Measurements from ENCODE around the gene RAI1. TPM values are rescaled to one million over a fixed set of nuclear protein-coding genes. Genes with fewer than 3 reads are reported as not detected.
A peak's percentile ranks its signal among the peaks of the same experiment; 100 is the strongest.

RAI1 gene
- total and polyA plus RNA-seq, 2 of the 13 experiments (the other 11 are each of a cell fraction or from before 2014, with no cell fraction given) = 3.4 to 5.2 TPM

DNA sequence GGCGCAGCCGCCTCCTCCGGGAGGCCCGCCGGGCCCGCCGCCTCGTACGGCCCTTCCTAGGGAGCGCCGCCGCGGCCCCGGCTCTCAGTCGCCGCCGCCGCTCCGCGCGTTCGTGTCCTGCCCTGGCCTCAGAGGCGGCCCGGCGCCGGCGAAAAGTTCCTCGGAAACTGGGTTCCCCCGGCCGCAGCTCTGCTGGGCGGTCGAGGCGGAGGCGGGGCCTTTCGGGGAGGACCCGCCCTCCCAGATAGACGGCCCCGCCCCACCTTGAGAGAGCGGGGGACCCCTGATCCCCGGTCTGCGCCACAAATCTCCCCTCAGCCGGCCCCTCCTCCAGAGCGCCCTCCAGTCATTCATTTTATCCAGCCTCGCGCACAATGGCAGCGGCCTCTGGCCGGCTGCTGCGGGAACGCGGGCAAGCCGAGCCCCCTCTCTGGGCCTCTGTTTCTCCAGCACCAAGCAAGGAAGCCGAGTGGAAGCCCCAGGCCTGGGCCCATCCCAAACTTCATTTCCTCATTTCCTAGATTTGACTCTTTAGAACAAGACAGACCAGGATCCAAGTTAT, 155.6 kb downstream of the RAI1 start, which contains the start of gene SREBF1 (continued):
- TF ChIP-seq RFXAP (CRISPR knock-in tag; IDR thresholded peaks at IDR 0.05; ENCODE audit: borderline replicate concordance) = peak; percentile 24; the same call in 1 of the 2 replicates
- TF ChIP-seq, protein P1, sequence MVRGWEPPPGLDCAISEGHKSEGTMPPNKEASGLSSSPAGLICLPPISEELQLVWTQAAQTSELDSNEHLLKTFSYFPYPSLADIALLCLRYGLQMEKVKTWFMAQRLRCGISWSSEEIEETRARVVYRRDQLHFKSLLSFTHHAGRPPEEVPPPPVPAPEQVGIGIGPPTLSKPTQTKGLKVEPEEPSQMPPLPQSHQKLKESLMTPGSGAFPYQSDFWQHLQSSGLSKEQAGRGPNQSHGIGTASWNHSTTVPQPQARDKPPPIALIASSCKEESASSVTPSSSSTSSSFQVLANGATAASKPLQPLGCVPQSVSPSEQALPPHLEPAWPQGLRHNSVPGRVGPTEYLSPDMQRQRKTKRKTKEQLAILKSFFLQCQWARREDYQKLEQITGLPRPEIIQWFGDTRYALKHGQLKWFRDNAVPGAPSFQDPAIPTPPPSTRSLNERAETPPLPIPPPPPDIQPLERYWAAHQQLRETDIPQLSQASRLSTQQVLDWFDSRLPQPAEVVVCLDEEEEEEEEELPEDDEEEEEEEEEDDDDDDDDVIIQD (CRISPR knock-in tag; IDR thresholded peaks at IDR 0.05; ENCODE audit: low read depth) = no peak
- 0 out of 2 replicates have a peak, but pooled peaks have one; percentile 12 for TF ChIP-seq MEIS2 (CRISPR knock-in tag; IDR thresholded peaks at IDR 0.05)
- TF ChIP-seq AGO2 (optimal IDR thresholded peaks at IDR 0.05; ENCODE audit: low read depth, low read length) = peak; percentile 89
- 0 out of 2 replicates have a peak, but pooled peaks have one; percentile 8 for TF ChIP-seq MTA1 (CRISPR knock-in tag; IDR thresholded peaks at IDR 0.05; ENCODE audit: borderline replicate concordance)
- TF ChIP-seq ZNF761 (CRISPR knock-in tag; conservative IDR thresholded peaks at IDR 0.05) = no peak
- no peak for TF ChIP-seq MAFF (IDR thresholded peaks at IDR 0.05; ENCODE audit: low read depth, low read length)
- TF ChIP-seq, protein P2, sequence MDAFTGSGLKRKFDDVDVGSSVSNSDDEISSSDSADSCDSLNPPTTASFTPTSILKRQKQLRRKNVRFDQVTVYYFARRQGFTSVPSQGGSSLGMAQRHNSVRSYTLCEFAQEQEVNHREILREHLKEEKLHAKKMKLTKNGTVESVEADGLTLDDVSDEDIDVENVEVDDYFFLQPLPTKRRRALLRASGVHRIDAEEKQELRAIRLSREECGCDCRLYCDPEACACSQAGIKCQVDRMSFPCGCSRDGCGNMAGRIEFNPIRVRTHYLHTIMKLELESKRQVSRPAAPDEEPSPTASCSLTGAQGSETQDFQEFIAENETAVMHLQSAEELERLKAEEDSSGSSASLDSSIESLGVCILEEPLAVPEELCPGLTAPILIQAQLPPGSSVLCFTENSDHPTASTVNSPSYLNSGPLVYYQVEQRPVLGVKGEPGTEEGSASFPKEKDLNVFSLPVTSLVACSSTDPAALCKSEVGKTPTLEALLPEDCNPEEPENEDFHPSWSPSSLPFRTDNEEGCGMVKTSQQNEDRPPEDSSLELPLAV (CRISPR knock-in tag; conservative IDR thresholded peaks at IDR 0.05; ENCODE audit: low read depth) = no peak
- TF ChIP-seq NFKB2 (CRISPR knock-in tag; IDR thresholded peaks at IDR 0.05; ENCODE audit: borderline replicate concordance) = no peak; the same call in 1 of the 2 replicates
- TF ChIP-seq ESRRA (CRISPR knock-in tag; IDR thresholded peaks at IDR 0.05; ENCODE audit: low read depth) = 0 out of 2 replicates have a peak, but pooled peaks have one; percentile 47
- TF ChIP-seq ZNF326 (CRISPR knock-in tag; IDR thresholded peaks at IDR 0.05; ENCODE audit: borderline replicate concordance) = no peak
- TF ChIP-seq GZF1 (CRISPR knock-in tag; IDR thresholded peaks at IDR 0.05) = no peak
- no peak for TF ChIP-seq ETV6 (CRISPR knock-in tag; conservative IDR thresholded peaks at IDR 0.05)
- TF ChIP-seq IKZF1 (IDR thresholded peaks at IDR 0.05) = no peak
- TF ChIP-seq ZNF737 (CRISPR knock-in tag; IDR thresholded peaks at IDR 0.05; ENCODE audit: borderline replicate concordance) = 0 out of 2 replicates have a peak, but pooled peaks have one; percentile 11
- TF ChIP-seq, protein P3, sequence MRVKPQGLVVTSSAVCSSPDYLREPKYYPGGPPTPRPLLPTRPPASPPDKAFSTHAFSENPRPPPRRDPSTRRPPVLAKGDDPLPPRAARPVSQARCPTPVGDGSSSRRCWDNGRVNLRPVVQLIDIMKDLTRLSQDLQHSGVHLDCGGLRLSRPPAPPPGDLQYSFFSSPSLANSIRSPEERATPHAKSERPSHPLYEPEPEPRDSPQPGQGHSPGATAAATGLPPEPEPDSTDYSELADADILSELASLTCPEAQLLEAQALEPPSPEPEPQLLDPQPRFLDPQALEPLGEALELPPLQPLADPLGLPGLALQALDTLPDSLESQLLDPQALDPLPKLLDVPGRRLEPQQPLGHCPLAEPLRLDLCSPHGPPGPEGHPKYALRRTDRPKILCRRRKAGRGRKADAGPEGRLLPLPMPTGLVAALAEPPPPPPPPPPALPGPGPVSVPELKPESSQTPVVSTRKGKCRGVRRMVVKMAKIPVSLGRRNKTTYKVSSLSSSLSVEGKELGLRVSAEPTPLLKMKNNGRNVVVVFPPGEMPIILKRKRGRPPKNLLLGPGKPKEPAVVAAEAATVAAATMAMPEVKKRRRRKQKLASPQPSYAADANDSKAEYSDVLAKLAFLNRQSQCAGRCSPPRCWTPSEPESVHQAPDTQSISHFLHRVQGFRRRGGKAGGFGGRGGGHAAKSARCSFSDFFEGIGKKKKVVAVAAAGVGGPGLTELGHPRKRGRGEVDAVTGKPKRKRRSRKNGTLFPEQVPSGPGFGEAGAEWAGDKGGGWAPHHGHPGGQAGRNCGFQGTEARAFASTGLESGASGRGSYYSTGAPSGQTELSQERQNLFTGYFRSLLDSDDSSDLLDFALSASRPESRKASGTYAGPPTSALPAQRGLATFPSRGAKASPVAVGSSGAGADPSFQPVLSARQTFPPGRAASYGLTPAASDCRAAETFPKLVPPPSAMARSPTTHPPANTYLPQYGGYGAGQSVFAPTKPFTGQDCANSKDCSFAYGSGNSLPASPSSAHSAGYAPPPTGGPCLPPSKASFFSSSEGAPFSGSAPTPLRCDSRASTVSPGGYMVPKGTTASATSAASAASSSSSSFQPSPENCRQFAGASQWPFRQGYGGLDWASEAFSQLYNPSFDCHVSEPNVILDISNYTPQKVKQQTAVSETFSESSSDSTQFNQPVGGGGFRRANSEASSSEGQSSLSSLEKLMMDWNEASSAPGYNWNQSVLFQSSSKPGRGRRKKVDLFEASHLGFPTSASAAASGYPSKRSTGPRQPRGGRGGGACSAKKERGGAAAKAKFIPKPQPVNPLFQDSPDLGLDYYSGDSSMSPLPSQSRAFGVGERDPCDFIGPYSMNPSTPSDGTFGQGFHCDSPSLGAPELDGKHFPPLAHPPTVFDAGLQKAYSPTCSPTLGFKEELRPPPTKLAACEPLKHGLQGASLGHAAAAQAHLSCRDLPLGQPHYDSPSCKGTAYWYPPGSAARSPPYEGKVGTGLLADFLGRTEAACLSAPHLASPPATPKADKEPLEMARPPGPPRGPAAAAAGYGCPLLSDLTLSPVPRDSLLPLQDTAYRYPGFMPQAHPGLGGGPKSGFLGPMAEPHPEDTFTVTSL (CRISPR knock-in tag; IDR thresholded peaks at IDR 0.05; ENCODE audit: borderline replicate concordance) = no peak
- TF ChIP-seq ZSCAN20 (CRISPR knock-in tag; IDR thresholded peaks at IDR 0.05; ENCODE audit: borderline replicate concordance) = no peak
- TF ChIP-seq NR2F2 (IDR thresholded peaks at IDR 0.05; ENCODE audit: borderline replicate concordance, low read depth) = peak; percentile 8; the same call in 1 of the 2 replicates
- 0 out of 4 replicates have a peak, but pooled peaks of 1 of the 2 experiments have one; percentile 3 for TF ChIP-seq EP300 (IDR thresholded peaks at IDR 0.05; ENCODE audit: low read depth in 2 of 2, low read length in 2 of 2)
- no peak for TF ChIP-seq EP300 (CRISPR knock-in tag; IDR thresholded peaks at IDR 0.05; ENCODE audit: borderline replicate concordance)
- TF ChIP-seq POLR2AphosphoS5 (IDR thresholded peaks at IDR 0.05; ENCODE audit: low read depth, low read length) = no peak; the same call in 1 of the 2 replicates
- TF ChIP-seq CAMTA2 (CRISPR knock-in tag; IDR thresholded peaks at IDR 0.05; ENCODE audit: borderline replicate concordance) = no peak

Measured in HepG2 (cell line).